Myocyte (in vitro differentiated cells): Measurements from ENCODE around the gene VAMP4. TPM values are rescaled to one million over a fixed set of nuclear protein-coding genes. Genes with fewer than 3 reads are reported as not detected.

ENCODE experiments used
- DNase-seq: peaks from one replicate; pipeline ENCODE4 v3.0.0-alpha.2; 2012; ENCODE audit warnings: low read depth
- polyA plus RNA-seq: library from polyadenylated mRNA; unstranded; fragments of >200 nt; gene quantifications from one replicate; pipeline ENCODE4 v1.2.1, GENCODE V29; 2012; ENCODE audit warnings: missing spikeins
- total RNA-seq: library from RNA; depleted of rRNA; stranded (reverse); fragments of >200 nt; gene quantifications from 2 replicates; pipeline ENCODE4 v1.2.3, GENCODE V29; 2014

Gene VAMP4
- 4.1 and 9.7 TPM in 2 replicates for total RNA-seq
- 8.0 TPM for polyA plus RNA-seq

- DNase-seq = peak; percentile 89
Observed at GRCh38 chr1:171741872-171742576, at the start of gene VAMP4. Gene VAMP4, minus strand, starts transcription at chr1:171742065. Its CDS starts 3,651 bp downstream, at chr1:171738414.

DNA sequence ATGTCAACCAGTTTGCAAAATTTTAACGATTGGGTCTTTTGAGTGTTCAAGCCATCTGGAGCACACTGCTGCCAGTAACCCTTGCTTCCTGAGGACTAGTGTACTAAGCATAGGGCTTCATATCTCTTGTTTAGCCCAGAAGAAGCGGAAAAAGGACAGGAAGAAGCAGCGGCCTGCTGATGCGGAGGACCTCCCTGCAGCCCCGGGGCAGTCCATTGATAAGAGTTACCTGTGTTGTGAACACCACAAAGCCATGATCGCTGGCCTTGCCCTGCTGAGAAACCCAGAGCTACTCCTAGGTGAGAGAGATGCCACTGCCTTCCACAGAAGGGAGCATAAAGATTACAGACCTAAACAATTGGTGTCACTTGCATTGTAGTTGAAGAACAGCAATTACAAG lies 48.5 kb upstream of the VAMP4 start:
- no peak for DNase-seq

DNA sequence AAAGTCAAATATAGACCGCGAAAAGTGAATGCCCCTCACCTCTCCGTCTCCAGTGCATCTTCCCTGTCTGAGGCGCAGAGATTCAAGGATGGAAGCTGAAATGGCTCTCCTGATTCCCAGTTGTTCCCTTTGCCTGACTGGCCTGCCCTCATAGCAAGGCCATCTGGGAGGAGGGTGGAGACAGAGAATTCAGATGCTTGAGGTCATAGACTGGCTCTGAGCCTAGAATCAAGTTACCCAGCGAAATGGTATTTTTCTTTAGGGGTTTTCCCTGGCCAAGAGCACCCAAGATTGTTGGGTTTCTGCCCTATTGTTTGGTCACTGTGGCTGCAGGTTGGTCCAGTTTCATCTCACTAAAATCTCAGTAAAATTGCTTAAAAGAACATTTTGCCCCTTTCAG lies 46.8 kb upstream of the VAMP4 start:
- peak; percentile 83 for DNase-seq

DNA sequence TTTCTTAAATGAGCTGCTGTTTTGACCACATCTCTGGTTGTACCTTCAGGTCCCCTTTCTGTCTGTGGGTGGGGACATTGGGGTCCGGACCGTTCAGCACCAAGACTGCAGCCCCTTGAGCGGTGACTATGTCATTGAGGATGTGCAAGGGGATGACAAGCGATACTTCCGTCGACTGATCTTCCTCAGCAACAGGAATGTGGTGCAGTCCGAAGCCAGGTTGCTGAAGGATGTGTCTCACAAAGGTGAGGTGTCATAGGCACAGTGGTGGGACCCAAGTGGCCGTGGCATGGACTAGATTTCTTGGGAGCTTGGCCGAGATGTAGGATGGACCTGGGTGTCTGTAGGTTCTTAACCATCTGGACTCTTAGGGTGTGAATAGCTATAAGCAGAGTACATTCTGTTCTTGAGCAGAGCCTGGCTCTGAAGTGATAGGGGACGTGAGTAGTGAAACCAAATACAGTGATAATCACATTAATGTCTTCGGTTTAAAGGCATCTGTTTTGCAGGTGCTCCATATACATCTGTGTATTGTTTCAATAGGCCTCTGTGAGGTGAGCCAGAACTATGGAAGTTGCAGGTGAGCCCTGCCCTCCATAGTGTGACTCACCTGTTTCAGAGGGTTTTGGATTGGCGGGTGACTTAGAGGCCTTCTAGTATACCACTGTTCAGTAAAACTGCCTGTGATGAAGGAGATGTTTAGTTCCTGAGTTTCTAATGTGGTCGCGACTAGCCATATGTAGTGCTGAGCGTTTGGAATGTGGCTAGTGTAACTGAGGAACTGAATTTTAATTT lies 46.0 kb upstream of the VAMP4 start:
- DNase-seq = no peak

DNA sequence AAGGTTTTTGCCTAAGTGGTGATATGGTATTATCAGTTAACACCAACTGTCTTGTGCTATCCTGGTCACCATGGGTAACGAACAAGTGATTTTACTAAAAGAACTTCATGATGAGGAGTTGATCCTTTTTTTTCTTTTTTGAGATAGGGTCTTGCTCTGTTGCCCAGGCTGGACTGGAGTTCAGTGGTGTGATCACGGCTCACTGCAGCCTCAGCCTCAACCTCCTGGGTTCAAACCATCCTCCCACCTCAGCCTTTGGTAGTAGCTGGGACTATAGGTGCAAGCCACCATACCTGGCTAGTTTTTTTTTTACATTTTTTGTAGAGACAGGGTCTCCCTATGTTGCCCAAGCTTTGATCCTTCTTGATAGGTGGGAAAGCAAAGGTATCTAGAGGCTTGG lies 44.7 kb upstream of the VAMP4 start:
- no peak for DNase-seq

GRCh38 chr1:171785766-171786165 lies 43.9 kb upstream of the VAMP4 start:
- DNase-seq = peak; percentile 48

- no peak for DNase-seq
Observed at GRCh38 chr1:171784784-171785183, 42.9 kb upstream of the VAMP4 start.

- DNase-seq = no peak
Observed at GRCh38 chr1:171783816-171784530, 42.1 kb upstream of the VAMP4 start.

- DNase-seq = peak; percentile 100
Observed at GRCh38 chr1:171781176-171781875, 39.5 kb upstream of the VAMP4 start, which contains the start of gene METTL13. Gene METTL13, plus strand, starts transcription at chr1:171781660. Its CDS starts 308 bp downstream, at chr1:171781968.

- DNase-seq = no peak
Observed at GRCh38 chr1:171780583-171781175, 38.8 kb upstream of the VAMP4 start.

GRCh38 chr1:171772312-171772711 lies 30.4 kb upstream of the VAMP4 start:
- DNase-seq = no peak

DNA sequence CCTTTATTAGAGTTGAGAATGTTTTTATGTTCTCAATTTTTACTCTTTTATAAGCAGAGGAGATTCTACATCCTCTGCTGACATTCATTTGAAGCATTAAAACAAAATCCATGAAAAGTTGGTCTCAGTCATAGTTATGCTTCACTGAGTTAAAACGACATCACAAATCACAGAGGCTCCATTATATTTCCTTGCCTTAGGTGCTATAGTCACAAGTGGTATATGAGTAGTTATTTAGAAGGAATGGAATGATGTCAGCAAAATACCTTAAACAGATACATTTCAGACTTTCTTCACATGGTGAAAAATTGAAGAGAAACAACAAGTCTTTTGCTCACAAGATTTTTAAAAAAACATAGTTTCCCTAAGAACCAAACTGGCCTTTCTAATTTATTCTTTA lies 27.9 kb upstream of the VAMP4 start:
- no peak for DNase-seq

GRCh38 chr1:171769171-171769570 lies 27.3 kb upstream of the VAMP4 start:
- DNase-seq = no peak

GRCh38 chr1:171763764-171764163 lies 21.9 kb upstream of the VAMP4 start:
- DNase-seq = no peak

DNA sequence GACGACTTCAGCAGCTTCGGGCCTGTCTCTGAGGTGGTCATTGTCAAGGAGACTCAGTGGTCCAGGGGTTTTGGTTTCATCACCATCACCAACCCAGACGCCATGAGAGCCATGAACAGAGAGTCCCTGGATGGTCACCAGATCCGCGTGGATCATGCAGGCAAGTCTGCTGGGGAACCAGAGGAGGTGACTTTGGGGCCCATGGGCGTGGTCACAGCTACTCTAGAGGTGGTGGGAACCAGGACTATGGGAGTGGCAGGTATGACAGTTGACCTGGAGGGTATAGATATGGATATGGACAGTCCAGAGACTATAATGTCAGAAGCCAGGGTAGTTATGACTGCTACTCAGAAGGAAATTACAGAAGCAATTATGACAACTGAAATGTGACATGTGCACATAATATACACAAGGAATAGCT lies 20.3 kb upstream of the VAMP4 start:
- DNase-seq = no peak

GRCh38 chr1:171758011-171758410 lies 16.1 kb upstream of the VAMP4 start:
- DNase-seq = no peak

DNA sequence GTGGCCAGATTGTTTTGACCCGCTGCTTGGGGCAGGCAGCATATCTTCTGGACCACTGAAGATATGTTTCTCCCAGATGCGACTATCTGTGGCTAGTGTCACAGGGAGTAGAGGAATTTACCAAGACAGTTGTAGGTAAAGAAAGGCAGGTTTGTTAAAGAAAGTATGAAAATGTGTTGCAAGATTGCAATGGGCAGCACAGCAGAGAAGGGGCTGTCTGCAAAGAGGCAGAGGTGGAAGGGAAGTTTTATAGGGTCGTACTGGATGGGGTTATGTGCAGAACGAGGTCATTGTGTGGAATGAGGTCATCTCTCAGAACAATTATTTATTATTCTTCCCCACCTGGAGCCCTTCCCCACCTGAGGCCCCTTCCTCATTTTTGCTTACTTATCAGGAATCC lies 15.0 kb upstream of the VAMP4 start:
- no peak for DNase-seq

DNA sequence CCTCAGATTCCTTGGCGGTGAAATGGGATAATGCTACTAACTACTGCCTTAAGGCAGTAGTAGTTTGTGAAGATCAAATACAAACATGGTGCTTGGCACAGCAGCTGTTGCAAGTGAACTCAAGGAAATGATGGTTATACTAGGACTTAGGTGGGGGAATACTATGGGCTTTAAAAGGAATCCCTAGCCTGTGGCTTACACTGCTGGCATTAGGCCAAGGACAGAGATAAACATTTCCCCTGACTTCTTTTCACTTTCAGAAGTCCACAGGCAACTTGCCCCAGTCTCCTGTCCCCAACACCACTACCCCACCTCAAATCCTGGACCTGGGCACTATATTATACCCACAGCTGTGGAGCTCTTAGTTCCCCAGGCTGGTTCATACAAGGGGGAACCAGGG lies 13.1 kb upstream of the VAMP4 start:
- DNase-seq = peak; percentile 16

- peak; percentile 87 for DNase-seq
Observed at GRCh38 chr1:171754353-171754705, 12.5 kb upstream of the VAMP4 start.

DNA sequence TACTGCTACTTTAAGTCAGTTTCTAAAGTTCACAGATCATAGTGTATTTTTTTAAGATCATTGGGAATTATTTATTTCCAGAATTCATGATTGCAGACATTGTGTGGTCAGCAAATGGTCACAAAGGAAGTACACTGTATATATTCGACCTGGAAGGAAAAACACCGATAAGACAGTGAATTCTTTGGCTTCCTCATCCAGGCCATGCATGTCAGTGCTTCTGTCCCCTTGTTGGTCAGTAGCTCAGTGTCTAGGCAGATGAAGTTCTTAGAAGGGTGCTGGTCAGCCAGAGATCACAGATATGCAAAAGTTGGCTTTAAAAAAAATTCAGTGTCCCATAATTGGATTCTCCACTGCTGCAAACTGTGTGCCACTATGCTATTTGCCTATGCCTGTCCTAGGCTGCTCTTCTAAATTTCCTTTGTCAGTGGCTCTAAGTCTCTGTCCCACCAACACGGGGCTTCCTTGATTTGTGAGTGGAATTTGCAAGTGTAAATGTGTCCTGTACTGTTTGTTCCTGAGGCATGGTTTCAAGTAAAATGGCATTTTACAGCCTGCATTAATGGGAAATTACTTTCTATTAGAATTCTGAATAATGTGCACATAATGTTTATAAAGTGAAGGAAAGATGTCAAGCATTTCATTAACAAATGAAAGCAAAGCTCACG lies 12.0 kb upstream of the VAMP4 start:
- no peak for DNase-seq
